ENCODE results near the gene SCGB3A1.

- TF ChIP-seq, protein P1, sequence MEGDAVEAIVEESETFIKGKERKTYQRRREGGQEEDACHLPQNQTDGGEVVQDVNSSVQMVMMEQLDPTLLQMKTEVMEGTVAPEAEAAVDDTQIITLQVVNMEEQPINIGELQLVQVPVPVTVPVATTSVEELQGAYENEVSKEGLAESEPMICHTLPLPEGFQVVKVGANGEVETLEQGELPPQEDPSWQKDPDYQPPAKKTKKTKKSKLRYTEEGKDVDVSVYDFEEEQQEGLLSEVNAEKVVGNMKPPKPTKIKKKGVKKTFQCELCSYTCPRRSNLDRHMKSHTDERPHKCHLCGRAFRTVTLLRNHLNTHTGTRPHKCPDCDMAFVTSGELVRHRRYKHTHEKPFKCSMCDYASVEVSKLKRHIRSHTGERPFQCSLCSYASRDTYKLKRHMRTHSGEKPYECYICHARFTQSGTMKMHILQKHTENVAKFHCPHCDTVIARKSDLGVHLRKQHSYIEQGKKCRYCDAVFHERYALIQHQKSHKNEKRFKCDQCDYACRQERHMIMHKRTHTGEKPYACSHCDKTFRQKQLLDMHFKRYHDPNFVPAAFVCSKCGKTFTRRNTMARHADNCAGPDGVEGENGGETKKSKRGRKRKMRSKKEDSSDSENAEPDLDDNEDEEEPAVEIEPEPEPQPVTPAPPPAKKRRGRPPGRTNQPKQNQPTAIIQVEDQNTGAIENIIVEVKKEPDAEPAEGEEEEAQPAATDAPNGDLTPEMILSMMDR (conservative IDR thresholded peaks at IDR 0.05 in 1 of 2, IDR thresholded peaks at IDR 0.05 in 1 of 2; ENCODE audit: extremely low read depth in 1 of 2, insufficient read depth in 1 of 2, low read depth in 1 of 2, low read length in 2 of 2) = no peak
- no peak for TF ChIP-seq EZH2 (IDR thresholded peaks at IDR 0.05; ENCODE audit: borderline replicate concordance, low read length)
Observed at GRCh38 chr5:180631549-180632383, 40.5 kb upstream of the SCGB3A1 start.

All from mammary epithelial cell (primary cell).